Measurements from ENCODE around the gene INCA1.

DNA sequence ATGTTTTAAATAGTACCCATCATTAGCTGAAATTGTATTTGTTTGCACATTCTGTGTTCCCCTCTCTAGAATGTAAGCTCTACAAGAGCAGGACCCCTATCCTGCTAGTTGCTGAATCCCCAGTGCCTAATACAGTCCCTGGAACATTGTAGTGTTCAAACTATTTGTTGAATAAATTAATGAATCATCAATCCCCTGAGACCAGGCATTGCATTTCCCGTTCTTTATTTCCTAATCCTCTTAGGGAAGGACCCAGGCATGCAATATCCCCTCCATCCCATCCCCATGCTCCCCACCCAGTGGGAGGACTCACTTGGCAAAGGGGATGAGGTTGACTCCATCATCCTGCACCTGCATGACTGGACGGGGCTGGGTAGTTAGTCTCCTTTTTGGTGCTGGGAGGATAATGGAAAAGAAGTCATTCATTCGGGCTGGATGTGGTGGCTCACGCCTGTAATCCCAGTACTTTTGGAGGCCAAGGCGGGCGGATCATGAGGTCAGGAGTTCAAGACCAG is 3.2 kb downstream of the INCA1 start:
- TF ChIP-seq, protein P1, sequence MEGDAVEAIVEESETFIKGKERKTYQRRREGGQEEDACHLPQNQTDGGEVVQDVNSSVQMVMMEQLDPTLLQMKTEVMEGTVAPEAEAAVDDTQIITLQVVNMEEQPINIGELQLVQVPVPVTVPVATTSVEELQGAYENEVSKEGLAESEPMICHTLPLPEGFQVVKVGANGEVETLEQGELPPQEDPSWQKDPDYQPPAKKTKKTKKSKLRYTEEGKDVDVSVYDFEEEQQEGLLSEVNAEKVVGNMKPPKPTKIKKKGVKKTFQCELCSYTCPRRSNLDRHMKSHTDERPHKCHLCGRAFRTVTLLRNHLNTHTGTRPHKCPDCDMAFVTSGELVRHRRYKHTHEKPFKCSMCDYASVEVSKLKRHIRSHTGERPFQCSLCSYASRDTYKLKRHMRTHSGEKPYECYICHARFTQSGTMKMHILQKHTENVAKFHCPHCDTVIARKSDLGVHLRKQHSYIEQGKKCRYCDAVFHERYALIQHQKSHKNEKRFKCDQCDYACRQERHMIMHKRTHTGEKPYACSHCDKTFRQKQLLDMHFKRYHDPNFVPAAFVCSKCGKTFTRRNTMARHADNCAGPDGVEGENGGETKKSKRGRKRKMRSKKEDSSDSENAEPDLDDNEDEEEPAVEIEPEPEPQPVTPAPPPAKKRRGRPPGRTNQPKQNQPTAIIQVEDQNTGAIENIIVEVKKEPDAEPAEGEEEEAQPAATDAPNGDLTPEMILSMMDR (IDR thresholded peaks at IDR 0.05) = no peak
- no peak for TF ChIP-seq POLR2AphosphoS5 (IDR thresholded peaks at IDR 0.05; ENCODE audit: insufficient read depth in 1 of 2, low read depth in 1 of 2)
